ENCODE measurements around the gene TUBGCP6.
"Not testable (repeated sequence)": the region's sequence is repeated elsewhere in the genome, so short reads cannot be mapped to it uniquely, and the experiment has no call there.

TUBGCP6 gene

DNA sequence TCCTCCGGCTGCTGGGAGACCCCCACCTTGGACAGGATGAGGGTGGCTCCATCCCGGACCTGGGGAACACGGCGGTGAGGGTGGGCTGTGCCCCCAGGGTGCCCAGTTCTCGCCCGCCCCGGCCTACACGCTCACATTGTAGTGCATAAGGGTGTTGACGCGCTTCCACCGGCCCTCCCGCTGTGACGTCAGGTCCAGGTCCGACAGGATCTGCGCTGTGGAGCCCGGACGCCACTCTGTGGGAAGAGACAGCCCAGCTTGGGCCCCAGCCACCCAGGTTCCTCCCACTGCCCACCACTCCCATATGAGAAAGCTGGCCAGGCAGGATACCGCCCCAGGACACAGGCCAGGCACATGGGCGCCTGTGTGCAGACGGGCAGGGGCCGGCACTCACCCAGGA is 33.6 kb upstream of the TUBGCP6 start:
- no peak for DNase-seq

DNA sequence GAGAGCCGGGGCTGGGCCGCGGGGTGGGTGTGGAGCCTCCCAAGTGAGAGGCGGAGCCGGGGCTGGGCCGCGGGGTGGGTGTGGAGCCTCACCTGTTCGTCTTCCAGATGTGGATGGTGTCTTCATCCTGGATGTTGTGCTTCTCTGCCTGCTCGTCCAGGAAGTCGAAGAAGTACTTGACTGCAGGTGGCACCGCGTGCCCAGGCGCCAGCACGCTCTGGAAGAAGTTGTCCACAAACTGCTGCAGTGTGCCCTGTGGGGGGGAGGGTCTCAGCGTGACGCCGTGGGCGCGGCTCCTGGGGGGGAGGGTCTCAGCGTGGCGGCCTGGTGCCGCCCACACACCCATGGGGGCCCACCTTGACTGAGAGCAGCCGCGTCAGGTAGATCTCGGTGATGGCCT is 32.9 kb upstream of the TUBGCP6 start:
- DNase-seq, result no peak

DNA sequence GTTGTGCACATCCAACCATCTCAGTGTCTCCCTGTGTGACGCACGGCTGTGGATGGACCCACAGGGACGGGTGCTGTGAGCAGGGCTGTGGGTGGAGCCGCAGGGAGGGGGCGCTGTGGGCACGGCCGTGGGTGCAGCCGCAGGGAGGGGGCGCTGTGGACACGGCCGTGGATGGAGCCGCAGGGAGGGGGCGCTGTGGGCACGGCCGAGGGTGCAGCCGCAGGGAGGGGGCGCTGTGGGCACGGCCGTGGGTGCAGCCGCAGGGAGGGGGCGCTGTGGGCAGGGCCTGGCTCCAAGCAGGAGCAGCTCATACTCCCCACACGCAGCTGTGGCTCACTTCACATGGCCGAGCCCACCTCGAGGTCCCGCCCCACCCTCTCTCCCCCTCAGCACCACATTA is 31.3 kb upstream of the TUBGCP6 start:
- no peak for DNase-seq

DNA sequence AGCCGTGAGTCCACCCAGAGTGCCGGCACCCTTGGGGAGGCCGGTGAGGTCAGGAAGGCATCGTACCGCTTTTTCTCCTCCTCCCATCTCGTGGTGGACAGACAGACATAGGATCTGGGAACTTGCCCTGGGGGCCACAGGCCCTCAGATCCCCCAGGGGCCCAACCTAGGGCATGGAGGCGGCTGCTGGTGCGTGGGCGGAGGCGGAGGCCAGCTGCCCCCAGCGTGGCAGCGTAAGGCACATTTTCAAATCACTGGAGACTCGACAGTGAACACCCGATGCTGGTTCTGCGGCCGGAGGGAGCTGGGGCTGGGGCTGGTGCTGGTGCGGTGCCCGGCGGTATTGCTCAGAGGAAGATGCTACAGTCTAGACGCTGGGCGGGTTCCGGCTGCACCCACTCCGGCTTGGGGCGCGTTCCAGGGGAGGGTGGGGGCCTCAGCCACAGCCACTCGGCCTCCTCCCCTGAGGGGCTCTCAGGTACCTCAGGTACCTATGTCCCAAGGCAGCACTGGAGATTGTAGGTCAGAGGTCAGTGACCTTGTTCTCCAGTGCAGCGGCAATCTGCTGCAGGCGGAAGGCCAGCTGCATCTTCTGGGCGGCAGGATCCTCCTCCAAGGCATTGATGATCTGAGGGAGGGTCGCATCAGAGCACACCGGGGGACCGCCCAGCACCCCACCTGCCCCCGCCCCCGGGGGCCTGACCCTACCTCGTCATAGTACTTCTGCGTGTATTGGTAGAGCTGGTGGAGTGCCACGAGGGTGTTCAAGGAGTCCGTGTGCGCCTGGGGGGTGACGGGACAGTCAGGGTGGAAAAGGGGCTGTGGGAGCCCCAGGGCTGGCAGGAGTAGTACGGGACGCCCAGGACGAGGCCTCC is 30.6 kb upstream of the TUBGCP6 start:
- no peak for DNase-seq

DNA sequence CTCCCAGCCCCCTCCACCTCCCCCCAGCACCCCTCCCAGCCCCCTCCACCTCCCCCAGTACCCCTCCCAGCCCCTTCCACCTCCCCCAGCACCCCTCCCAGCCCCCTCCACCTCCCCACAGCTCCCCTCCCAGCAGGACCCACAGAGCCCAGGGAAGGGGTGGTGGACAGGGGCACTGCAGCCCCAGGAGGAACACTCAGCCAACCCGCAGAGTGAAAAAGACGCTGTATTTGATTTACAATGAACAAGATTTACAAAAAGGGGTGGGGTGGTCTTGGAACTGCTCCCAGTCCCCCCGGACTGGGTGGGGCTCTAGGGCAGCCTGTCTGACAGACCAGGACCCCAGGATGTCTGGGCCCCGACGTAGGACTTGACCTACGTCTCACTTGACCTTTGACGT is 29.9 kb upstream of the TUBGCP6 start:
- DNase-seq, result no peak

DNA sequence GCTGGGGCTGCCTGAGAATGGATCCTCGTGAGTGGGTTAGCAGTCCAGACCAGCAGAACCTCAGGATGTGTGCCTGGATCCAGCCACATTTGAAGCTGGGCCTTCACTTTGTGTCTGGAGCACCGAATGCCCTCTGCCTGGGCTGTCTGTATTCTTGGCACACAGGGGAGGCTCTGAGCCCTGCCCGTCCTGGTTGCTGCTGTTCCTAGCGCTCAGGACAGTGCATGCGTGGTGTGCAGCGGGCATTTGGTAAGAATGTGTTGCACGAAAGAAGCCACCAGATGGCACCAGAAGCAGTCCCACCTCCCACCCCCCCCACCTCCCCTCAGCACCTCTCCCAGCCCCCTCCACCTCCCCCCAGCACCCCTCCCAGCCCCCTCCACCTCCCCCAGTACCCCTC is 29.5 kb upstream of the TUBGCP6 start:
- peak; percentile 23 for DNase-seq

DNA sequence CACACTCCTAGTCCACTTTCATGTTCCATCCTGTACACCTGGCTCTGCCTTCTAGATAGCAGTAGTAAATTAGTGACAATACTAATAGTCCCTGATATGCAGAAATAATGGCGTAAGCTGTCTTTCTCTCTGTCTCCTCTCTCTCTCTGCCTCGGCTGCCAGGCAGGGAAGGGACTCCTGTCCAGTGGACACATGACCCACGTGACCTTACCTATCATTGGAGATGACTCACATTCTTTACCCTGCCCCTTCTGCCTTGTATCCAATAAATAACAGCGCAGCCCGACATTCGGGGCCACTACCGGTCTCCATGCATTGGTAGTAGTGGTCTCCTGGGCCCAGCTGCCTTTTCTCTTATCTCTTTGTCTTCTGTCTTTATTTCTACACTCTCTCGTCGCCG is 29.0 kb upstream of the TUBGCP6 start:
- DNase-seq, result not testable (repeated sequence)

DNA sequence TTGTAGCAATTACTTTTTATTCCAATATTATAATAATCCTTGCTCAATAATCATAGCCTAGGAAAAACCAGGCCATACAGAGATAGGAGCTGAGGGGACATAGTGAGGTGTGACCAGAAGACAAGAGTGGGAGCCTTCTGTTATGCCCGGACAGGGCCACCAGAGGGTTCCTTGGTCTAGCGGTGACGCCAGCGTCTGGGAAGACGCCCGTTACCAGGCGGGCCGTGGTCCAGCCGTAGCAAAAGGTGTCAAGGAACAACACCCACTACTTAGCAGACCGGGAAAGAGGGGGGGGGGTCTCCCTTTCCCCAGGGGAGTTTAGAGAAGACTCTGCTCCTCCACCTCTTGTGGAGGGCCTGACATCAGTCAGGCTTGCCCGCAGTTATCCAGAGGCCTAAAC is 28.5 kb upstream of the TUBGCP6 start:
- DNase-seq, result not testable (repeated sequence)

DNA sequence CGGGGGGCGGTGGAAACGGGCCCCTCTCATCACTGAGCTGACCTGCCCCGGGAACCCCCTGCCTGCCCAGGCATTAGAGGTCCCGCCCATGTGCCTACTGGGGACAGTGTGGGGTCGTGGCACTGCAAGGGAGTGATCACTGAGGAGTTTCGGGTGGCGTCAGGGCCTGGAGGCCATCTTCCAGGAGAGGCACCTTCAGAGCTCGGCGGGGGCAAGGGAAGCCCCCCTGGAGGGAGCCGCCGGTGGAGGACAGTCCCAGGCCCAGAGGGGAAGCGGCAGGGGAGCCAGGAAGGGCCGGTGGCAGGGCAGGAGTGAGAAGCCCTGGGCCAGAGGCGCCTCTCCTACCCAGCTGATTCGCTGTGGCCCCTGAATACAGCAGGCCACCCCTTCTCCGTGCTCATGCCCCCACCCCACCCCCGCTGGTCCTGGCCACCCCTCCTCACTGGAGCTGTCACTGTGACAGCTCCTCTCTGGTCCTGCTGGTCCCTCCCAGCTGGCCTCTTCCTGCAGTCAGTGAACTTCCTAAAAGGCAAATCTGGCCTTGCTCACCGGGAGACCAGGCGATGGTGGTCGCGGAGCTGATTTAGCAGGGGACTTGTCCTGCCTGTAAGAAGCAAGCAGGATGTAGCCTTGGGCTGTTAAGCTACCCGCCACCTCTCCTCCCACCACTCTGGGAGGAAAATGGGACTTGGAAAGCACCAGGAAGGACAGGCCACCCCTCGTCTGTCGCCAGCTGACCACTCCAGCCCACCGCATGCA is 27.4 kb upstream of the TUBGCP6 start:
- no peak for DNase-seq

DNA sequence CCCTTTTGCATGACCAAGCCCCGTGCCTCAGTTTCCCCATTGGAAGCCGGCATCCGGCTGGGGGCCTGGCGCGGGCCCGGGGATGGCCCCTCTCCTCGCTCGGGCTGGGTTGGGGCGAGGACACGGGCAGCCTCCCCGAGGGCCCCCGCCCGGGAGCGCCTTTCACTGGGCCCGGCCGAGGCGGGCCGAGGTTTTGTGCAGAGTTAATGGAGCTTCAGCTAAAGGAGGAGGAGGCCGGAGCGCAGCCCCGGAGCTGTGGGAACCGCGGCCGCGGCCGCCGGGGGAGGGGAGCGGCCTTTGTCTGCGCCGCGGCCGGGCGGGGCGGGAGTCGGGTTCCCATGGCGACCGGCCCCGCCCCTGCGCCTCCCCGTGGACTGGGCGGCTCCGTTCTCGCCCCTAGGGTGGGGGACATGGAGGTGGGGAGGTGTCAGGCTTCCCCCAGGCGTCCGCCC is 26.7 kb upstream of the TUBGCP6 start:
- peak; percentile 52 for DNase-seq

DNA sequence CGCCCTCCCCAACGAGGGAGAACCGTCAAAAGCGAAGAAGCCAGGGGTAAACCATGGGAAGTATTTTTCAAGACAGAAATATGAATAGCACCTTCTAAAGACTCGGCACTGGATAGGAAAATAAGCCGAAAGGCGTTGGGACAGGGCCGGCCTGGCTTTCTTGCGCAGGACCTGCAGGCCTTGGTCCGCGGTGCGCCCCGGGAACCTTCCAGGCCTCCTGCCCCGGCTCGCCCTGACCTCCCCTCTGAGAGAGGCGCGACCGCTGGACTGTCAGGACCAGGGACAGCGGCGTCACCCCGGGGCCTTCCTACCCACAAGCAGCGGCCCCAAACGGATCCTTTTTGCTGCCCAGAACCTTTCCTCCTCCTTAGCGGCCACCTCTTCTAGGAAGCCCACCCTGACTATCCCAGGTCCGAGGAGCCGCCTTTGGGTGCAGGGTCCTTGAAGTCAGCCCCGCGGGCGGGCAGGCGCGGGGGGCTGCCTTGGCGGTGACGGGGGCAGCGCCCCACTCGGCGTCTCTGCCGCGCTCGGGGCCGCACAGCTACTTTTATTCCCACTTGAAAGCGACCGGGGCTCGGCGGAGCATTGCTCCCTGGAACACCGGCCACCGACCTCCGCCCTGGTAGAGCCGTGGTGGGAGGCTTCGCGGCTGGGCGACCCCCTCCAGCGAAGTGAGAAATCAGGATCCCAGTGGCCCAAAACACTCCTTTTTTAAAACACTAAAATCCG is 26.0 kb upstream of the TUBGCP6 start:
- peak; percentile 35 for DNase-seq

DNA sequence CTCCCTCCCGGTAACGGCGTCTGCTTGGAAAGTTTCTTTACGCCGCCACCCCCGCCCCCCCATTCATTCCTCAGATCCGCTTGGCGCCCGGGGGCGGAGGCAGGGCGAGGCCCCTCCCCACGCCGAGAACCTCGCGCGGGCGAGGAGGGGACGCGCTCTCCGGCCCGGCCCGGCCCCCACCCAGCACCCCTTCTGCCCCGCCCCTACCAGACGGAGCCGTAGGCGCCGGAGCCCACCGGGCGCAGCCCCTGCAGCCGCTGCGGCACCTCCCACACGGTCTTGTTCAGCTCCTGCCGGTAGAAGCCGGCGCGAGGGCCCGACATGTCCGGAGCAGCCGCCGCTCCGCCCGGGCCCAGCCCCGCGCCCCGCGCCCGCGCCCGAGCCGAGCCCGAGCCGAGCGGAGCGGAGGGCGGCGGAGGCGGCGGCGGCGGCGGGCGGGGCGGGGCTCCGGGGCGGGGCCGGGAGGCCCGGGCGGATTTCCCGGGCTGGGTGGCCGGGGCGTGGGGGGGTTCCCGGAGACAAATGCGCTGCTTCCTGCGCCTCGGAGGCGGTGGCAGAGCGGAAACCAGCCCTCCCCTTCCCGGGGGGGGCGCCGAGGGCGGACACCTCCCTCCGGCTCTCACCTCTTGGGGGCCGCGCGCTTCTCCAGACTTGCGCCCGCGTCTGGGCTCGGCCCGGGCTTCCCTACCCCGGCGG is 25.3 kb upstream of the TUBGCP6 start, which contains the start of gene MAPK11:
Gene MAPK11 (minus strand): TSS at position 411 of the 696 bp plus-strand sequence. CDS start 88 bp downstream, at position 323.
- peak; percentile 41 for DNase-seq

DNA sequence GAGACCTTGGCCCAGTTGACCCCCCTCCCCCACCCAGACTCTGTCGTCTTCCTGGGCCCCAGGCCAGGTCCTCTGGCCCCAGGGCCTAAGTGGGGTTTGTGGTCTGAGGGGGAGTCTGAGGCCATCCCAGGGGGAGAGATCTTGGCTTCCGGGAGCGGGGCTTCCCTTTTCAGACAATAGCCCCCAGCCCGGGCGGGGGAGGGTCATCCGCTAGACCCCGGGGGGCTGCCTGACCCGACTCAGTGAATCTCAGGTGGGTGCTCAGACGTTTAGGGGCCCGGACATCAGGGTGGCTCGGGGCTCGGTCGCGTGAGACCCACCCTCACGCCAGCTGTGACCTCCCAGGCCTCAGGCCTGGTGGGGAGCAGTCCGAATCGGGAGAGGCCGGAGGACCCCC is 24.7 kb upstream of the TUBGCP6 start:
- DNase-seq, result no peak

DNA sequence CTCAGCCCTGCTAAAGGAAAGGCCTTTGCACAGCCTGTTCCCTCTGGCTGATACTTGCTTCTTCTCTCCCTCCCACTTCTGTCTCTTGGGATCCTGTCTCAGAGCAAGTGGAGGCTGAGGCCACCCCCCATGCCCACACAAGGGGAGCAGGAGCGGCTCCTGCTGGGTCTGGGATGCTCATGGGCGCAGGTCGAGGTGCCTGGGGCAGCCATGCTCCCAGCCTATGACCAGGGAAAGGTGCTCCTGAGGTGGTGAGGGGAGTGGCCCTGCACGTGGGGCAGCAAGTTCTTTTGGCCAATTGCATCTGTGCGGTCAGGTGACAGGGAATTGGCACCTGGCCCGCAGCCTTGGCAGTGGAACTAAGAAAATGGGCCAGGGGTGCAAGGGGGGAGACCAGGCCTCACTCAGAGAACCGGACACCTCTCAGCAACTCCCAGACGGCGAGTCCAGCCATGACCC is 23.9 kb upstream of the TUBGCP6 start:
- DNase-seq, result no peak

DNA sequence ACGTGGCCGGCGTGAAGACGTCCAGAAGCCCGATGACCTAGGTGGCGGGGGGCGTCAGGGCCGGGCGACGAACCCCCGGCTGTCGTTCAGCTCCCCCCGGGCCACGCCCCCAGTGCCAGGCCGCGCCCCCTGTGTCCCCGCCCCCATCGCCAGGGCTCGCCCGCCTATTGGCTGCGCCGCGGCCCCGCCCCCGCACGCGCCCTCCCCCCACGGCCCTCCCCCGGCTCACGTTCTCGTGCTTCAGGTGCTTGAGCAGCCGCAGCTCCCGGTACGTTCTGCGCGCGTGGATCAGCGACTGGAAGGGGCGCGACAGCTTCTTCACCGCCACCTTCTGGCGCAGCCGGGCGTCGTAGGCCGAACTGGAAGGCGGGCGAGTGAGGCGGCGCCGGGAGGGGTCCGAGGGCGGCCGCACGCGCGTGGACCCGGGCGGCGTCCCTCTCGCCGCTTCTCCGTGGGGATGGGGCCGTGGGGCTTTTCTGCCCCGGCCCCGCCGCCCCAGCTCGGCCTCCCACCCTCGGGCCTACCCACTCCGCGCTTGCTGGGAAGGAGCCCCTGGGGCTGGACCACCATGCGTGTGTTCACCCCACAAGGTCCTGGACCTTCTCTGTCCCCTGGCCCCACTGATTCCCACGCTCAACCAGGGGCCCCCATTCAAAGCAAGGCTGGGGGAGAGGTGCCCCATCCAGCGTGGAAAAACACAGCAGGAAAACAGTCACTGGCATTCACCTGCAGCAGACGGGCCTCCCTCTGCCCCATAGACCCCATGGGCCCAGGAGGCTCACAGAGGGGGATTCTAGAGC is 23.0 kb upstream of the TUBGCP6 start:
- peak; percentile 18 for DNase-seq

DNA sequence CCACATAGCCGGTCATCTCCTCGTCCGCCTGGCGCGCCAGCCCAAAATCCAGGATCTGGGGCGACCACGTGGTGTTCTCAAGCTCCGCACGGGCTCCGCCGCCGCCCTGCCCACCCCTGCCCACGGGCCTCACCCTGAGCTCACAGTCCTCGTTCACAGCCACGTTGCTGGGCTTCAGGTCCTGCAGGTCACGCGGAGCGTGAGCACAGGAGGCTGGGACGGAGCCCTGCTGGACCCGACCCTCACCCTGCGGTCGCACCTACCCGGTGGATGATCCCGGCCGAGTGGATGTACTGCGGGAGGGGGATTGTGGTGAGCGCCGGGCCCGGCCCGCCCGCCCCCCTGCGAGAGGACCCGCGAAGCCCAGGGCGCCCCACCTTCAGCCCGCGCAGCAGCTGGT is 22.2 kb upstream of the TUBGCP6 start:
- no peak for DNase-seq

DNA sequence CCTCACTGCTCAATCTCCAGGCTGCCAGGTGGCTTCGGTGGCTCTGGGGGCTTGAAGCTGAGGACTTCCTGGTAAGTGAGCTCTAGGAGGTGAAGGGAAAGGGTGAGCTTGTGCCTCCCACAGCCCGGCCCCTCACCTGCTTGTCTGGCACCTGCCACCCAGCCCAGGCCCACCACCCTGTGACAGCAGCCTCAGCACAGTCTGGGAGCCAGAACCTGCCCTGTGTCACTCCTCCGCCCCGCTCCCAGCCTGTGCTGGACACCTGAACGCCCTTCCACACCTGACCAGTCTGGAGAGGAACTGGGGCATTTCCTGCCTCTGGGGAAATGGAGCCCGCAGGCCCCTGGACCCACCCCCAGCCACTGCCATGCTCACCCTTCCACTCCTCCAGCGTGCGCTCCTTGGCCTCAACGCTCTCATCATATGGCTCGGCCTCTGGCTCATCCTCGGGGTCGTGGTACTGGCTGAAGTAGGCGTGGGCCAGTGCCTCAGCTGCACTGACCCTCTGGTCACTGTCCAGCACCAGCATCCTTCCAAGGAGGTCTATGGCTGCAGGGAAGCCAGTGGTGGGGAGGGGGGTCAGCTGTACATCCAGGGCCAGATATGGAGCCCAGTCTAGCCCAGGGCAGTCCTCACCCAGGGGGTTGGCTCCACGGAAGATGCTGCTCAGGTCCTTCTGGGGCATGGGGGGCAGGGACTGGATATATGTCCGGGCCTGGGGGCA is 20.3 kb upstream of the TUBGCP6 start:
- no peak for DNase-seq

DNA sequence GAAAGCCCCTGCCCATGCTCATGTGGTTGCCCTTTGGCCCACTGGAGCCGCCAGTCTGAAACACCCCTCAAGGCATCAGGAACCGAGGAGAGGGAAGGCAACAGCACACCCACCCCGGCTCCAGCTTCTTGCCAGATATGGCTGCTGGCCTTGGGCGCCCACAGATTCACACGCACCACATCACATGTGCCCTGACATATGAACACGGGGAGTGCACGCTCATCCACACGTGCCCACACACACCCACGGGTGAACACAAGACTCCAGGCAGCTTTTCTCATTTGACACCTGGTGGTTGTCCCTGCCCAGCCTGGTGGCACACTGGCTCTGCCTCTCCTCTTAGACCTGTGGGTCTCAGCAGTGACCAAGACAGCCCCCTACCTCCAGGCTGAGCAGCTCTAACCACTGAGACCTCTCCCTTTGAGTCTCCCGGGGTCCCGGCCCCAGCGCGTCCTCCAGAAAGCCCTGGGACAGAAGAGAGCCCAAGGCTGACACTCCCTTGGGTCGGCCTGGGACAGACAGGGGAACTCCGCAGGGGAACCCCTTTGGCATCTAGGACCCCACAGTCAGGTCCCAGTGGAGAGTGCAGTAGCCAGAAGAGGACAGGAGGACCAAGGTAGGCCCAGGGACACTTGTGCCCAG is 19.4 kb upstream of the TUBGCP6 start:
- DNase-seq, result no peak

DNA sequence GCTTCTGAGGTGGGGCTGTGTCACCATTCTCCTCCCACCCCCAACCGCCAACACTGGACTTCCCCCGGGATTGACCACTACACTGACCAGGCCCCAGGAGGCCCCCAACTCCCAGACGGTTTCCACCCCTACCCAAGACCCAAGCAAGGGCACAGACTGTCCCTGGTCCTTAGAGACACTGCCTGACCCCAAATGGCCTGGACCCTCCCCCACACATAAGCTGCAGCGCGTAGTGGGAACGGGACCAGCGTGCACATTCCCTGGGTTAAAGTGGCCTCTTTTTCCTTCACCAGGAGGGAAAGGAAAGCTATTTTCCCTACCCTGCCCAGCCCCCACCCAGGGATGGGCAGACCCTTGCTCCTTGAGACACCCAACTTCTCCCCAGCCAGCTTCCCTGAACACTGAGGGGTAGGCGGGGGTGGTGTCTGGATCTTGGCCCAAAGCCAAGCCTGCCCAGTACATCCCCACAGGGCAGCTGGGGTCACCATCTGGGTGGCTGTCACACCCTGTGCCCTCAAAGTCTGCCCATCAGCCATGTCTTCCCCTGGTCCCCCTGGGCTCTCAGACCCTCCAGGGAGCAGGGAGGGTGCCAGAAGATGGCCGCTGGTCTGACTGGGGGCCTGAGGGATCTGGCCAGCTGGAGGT is 18.3 kb upstream of the TUBGCP6 start:
- no peak for DNase-seq

DNA sequence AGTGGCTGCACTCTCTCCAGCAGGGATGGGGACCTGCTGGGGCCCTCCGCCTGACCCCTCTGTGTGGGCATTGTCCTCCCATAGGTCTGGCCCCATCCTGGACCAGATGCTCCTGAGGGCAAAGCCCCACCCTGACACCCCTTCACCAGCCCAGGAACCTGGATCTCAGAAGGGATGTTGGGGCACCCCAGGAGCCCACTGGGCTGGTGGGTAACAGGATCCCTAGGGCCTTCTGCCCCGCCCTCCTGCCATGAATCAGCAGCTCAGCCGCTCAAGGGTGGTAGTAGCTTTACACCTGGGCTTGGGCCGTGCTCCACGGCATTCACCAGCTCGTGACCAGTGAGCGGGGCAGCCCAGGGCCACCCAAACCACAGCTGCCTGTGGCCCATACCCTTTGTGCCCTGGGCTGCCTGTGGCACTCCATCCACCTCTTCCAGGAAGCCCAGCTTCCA is 17.7 kb upstream of the TUBGCP6 start:
- DNase-seq, result no peak
